NCI-H1048 (cell line): ENCODE results near the gene DLEC1.
A peak's percentile ranks its signal among the peaks of the same experiment; 100 is the strongest.
"Not testable (repeated sequence)": the region's sequence is repeated elsewhere in the genome, so short reads cannot be mapped to it uniquely, and the experiment has no call there.

Experiments used
- DNase-seq: peaks from one replicate; lab custom pipeline; 2025; lab: John Stamatoyannopoulos, UW

DLEC1 gene

GRCh38 chr3:38121451-38121831, 82.4 kb downstream of the DLEC1 start:
- no peak for DNase-seq

DNA sequence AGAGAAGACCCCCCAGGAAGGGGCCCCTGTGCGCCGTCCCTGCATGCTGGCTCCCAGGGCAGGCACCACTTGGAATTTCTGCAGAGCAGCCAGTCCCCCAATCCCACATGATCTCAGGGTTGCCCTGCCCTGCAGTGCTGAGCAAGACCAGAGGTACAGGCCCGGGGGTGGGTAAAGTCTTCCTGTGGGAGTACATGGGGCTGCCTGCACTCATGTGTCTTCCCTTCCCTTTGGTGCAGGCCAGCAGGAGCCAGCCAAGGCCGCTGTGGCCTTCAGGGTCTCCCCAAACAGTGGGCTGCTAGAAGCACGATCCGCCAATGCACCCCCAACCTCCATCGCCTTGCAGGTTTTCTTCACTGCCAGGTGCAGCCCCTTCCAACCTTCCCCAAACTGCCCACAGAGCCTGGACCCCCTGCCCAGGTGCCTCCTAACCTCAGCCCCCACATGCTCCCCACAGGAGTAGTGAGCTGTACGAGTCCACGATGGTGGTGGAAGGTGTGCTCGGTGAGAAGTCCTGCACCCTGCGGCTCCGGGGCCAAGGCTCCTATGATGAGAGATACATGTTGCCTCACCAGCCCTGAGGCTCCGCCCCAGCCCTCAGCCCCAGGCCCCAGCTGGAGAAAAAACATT, 82.9 kb downstream of the DLEC1 start:
- no peak for DNase-seq

DNA sequence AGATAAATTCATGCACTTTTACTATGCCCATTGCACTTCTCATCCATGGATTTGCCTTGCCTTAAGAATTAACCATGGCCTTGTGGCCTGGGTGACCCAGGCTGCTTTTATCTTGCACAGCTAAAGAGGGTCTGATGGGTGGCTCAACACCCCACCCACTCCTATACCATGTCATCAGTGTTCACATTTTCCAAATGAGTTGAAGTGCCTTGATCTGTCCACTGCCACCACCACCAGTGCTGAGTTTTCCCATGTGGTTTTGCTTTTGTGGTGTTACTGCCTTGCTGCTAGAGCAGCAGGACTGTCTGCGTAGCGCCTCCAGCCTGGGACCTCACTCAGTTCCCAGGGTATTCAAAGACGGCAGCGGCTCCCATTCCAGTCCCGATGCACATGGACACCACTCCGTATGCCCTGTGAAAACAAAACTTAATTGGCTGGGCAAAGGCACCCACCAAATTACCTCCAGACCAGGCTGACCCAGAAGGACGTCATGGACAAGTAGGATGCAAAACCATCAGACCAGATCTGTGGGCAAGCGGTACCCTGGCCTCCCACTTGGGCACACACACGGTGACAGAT, 83.8 kb downstream of the DLEC1 start:
- DNase-seq: no peak

DNA sequence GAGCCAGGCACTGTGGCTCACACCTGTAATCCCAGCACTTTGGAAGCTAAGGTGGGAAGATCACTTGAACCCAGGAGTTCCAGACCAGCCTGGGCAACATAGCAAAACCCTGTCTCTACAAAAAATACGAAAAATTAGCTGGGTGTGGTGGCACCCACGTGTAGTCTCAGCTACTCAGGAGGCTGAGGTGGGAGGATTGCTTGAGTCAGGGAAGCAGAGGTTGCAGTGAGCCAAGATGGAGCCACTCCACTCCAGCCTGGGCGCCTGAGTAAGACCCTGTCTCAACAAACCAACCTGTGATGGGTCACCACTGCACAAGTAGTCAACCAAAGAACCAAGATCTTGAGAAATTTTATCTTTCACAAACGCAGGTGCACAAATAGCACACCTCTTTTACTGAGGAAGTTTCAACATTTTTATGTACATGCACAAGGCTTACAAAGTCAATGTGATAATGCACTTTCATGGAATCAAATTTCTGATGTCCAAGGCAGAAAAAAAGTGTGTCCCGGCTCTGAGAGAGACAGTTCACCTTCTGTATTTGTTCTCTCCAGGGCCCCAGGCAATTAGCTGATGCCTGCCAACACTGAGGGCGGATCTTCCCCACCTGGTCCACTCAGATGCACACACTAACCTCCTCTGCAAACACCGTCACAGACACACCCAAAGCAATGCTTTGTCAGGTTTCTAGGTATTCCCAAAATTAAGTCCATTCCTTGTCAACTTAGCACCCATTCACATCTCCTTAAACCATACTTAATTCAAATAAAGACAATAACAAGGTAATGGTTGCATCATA, 85.5 kb downstream of the DLEC1 start:
- no peak for DNase-seq

DNA sequence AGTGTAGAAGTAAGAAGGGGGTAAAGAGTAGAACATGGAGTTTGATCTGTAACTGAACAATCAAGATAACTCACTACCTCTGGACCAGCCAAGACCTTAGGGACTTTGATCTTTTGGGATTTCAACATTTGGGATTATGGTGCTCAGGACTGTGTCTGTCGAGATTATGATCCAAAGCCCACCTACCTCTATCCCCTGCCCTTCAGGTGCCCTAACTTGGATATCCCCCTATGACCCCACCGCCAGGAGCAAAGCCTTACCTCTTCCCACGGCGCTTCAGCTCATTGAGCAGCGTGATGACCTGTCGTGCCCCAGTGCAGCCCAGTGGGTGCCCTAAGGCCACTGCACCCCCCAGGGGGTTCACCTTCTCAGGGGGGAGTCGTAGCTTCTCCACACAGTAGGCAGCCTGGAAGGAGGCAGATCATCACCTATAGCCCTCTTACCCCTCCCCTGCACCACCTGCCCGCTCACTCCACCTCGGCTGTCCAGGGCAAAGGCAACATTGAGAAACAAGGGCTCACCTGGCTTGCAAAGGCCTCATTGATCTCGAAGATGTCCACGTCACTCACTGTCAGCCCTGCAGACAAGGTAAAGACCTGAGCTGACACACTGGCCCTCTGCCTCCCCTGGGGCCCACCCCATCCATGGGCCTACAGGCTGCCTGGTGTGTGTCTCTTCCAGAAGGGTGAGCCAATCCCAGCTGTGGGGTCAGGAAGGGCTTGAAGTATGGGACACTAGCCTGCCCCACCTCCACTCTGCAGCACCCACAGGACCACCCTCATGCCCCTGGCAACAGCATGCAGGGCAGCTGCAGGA, 86.5 kb downstream of the DLEC1 start:
- DNase-seq: no peak

DNA sequence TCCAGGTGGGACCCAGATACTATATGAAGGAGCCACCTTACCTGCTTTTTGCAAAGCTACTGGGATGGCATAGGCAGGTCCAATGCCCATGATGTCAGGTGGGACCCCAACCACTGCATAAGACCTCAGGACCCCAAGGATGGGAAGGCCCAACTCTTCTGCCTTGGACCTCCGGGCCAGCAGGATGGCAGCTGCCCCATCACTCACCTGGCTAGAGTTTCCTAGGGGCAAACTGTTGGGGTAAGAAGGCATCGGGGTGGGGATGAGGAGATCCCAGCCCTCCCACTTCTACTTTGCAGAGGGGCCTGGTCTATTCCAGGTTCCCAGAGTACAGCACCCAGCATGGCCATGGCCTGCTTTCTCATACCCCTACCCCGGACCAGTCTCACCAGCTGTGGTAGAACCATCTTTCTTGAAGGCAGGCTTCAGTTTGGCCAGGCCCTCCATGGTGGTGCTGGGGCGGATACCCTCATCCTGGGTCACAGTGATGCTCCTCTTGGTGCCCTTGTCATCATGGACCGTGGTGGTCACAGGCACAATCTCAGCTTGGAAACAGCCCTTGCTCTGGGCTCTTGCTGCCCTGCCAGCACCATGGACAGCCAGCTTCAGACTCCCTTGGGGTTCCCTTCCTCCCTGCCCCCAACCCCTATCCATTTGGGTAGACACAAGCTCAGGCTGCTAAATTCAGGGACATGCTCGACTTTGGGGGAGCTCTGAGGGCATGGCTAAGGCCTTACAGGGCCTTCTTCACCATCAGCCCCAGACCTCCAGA, 87.3 kb downstream of the DLEC1 start:
- no peak for DNase-seq

DNA sequence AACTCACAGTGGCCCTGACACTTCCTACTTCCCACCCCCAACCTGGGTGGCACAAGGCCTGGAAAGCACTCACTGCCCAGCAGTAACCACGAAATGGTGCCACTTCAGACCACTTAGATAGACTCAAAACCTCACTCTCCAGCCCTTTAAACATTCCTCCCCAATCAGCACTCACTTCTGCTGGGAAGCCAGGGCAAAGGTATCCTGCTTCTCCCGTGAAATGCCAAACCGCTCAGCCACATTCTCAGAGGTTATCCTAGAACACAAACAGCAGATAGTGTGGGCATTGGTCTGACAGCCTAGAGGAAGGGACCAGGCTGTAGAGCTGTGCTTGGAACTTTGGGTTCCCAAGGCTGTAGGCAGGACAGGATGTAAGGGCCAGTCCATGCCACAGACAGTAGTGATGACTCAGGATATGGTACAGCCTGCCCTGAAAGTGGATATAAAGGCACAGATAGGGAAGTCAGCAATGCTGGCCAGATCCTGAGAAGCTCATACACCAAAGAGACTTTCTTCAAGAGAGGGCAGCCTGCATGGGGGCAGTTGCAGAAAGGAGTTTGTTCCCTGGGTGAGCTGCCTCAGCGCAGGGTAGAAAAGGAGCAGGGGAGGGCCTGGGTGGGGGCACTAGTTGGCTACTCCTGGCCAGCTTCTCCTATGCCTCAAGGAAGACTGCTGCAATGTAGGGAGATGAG, 88.7 kb downstream of the DLEC1 start:
- DNase-seq: no peak

GRCh38 chr3:38128303-38128655, 89.3 kb downstream of the DLEC1 start:
- DNase-seq: no peak

GRCh38 chr3:38129058-38129457, 90.0 kb downstream of the DLEC1 start:
- DNase-seq: no peak

GRCh38 chr3:38130631-38131065, 91.6 kb downstream of the DLEC1 start:
- DNase-seq: no peak

DNA sequence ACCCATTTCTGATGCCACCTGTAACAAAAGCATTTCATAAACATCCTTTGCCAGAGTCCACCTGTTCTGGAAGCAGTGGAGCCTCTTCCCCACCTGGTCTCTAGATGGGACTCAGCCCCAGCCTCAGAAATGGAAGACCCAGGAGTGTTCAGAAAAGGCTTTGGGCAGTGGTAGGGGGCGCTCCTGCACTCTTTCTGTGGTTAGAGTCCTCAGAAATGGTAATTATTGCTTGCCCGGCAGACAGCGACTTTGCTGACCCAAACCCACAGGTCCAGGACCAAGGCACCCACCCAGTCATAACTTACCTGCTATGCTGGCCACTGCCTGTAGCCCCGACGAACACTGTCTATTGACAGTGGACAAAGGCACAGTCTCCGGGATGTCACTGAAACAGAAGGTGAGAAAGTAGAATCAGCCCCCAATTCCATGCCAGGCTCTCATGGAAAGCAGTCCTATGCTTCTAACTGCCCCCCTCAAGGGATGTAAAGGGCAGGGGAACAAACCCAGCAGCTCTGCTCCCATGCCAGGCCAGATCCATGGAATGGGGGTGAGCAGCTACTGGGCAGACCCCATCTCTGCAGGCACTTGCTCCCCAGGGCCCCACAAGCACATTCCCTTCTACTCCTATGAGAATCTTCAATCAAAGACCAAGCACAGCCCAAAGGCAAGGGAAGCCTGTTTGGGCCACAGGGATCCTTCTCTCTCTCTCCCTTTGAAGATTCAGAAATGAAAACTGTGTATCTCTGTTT, 92.8 kb downstream of the DLEC1 start:
- no peak for DNase-seq

- DNase-seq: no peak
Observed at GRCh38 chr3:38133209-38133556, 94.2 kb downstream of the DLEC1 start.

- DNase-seq: no peak
Observed at GRCh38 chr3:38133557-38134405, 94.8 kb downstream of the DLEC1 start.

DNA sequence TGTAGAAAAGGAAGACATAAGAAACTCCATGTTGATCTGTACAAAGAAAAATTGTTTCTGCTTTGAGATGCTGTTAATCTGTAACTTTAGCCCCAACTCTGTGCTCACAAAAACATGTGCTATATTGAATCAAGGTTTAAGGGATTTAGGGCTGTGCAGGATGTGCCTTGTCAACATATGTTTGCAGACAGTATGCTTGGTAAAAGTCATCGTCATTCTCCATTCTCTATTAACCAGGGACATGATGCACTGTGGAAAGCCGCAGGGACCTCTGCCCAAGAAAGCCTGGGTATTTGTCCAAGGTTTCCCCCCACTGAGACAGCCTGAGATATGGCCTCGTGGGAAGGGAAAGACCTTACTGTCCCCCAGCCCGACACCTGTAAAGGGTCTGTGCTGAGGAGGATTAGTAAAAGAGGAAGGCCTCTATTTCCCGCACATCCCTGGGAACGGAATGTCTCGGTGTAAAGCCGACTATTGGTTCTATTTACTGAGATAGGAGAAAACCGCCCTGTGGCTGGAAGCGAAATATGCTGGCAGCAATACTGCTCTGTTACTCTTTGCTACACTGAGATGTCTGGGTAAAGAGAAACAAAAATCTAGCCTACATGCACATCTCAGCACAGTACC, 95.6 kb downstream of the DLEC1 start:
- DNase-seq: not testable (repeated sequence)

DNA sequence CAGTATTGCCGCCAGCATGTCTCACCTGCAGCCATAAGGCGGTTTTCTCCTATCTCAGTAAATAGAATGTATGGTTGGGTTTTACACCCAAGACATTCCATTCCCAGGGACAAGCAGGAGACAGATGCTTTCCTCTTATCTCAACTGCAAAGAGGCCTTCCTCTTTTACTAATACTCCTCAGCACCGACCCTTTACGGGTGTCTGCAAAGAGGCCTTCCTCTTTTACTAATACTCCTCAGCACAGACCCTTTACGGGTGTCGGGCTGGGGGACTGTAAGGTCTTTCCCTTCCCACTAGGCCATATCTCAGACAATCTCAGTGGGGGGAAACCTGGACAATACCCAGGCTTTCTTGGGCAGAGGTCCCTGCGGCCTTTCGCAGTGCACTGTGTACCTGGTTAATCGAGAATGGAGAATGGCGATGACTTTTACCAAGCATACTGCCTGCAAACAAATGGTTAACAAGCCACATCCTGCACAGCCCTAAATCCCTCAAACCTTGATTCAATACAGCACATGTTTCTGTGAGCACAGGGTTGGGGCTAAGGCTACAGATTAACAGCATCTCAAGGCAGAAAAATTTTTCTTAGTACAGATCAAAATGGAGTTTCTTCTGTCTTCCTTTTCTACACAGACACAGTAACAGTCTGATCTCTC, 96.7 kb downstream of the DLEC1 start:
- not testable (repeated sequence) for DNase-seq

GRCh38 chr3:38136393-38136776, 97.4 kb downstream of the DLEC1 start:
- no peak for DNase-seq

DNA sequence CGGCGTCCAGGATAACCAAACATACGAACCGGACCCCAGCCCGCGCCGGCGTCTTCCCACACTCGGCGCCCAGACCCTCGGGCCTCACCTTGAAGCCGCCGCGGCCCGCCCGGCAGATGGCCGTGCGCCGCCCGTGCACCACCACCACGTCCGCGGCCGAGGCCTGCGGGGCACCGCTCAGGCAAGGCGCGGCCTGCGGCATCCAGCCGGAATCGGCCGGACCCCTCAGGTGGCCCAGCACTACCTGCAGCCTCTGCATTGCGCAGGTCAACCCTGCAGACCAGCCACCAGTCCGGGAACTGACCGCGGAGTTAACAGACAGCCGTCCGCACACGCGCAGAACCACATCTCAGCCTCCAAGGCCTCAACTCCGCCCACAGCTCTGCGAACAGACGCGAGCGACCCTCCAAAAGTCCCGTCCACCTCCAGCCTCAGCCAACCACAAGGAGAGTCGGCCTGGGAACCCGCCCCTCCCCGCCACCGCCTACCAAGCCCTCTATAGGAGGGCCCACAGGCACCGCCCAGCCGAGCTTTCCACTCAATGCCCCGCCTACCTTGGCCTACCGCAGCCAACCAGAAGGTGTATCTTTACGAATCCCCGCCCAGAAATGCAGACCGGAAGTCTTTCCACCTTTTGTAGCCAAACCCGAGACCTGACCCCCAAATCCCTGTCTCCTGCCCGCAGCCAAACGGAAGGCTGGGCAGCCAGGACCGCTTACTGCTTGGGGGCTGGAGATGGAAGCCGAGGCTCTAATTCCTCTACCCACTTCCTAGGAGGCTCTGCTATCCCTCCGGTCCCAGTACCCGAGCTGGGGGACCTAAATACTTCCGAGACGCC, 98.0 kb downstream of the DLEC1 start, which contains the start of gene ACAA1:
ACAA1 (minus strand) TSS at position 351 of the 838 bp plus-strand sequence; CDS start at position 259, 92 bp downstream.
- peak; percentile 97 for DNase-seq
